HG02885 (cell line): Measurements from ENCODE around the gene APBA2.

Source experiments
- ATAC-seq: cut with Tn5 transposase; IDR thresholded peaks from one replicate; pipeline ENCODE4 v1.9.1; 2021; ENCODE audit warnings: mild to moderate bottlenecking; ENCODE audit not compliant: unreplicated experiment, poor library complexity

Gene APBA2

GRCh38 chr15:28991236-28992171 is 105.7 kb downstream of the APBA2 start:
- no peak for ATAC-seq

GRCh38 chr15:28992336-28992864 is 106.6 kb downstream of the APBA2 start:
- ATAC-seq: no peak

- no peak for ATAC-seq
Measured at GRCh38 chr15:28993051-28993719, 107.4 kb downstream of the APBA2 start.

- ATAC-seq: no peak
Measured at GRCh38 chr15:28993720-28994053, 107.9 kb downstream of the APBA2 start.

- no peak for ATAC-seq
Measured at GRCh38 chr15:28994142-28994830, 108.5 kb downstream of the APBA2 start.

- no peak for ATAC-seq
Measured at GRCh38 chr15:28994831-28995596, 109.2 kb downstream of the APBA2 start.

GRCh38 chr15:28995705-28996104 is 109.9 kb downstream of the APBA2 start:
- ATAC-seq: no peak

GRCh38 chr15:28996289-28996688 is 110.5 kb downstream of the APBA2 start:
- ATAC-seq: no peak

- no peak for ATAC-seq
Measured at GRCh38 chr15:28996953-28997352, 111.2 kb downstream of the APBA2 start.

GRCh38 chr15:28997791-28998190 is 112.0 kb downstream of the APBA2 start:
- no peak for ATAC-seq

GRCh38 chr15:28998511-28998910 is 112.7 kb downstream of the APBA2 start:
- no peak for ATAC-seq

GRCh38 chr15:29003191-29003839 is 117.5 kb downstream of the APBA2 start:
- no peak for ATAC-seq

- ATAC-seq: no peak
Measured at GRCh38 chr15:29003840-29004233, 118.1 kb downstream of the APBA2 start.

GRCh38 chr15:29005931-29006330 is 120.2 kb downstream of the APBA2 start:
- ATAC-seq: no peak

GRCh38 chr15:29008846-29009245 is 123.1 kb downstream of the APBA2 start:
- no peak for ATAC-seq

- ATAC-seq: no peak
Measured at GRCh38 chr15:29012097-29012496, 126.3 kb downstream of the APBA2 start.

- no peak for ATAC-seq
Measured at GRCh38 chr15:29014493-29014892, 128.7 kb downstream of the APBA2 start.

GRCh38 chr15:29016518-29016917 is 130.7 kb downstream of the APBA2 start:
- no peak for ATAC-seq

- ATAC-seq: no peak
Measured at GRCh38 chr15:29018120-29018805, 132.5 kb downstream of the APBA2 start.
